HL-60 (cell line): ENCODE measurements around the gene SCN5A.

ENCODE experiments used
- DNase-seq, 2 experiments: peaks; one replicate each; pipeline ENCODE4 v3.0.0-alpha.2; 2010 to 2020; ENCODE audit warnings: low read depth in 1 of 2, low spot score in 1 of 2
- H3K27ac ChIP-seq: fragments of 250-450 bp; sonication (Bioruptor Pico); replicated peaks from 2 replicates; pipeline ENCODE4 v1.5.1; 2020; ENCODE audit warnings: mild to moderate bottlenecking, moderate library complexity
- H3K27me3 ChIP-seq: fragments of 250-450 bp; sonication (Bioruptor Pico); 2 replicates; pipeline ENCODE4 v1.5.1; 2021; ENCODE audit warnings: mild to moderate bottlenecking, moderate library complexity; ENCODE audit not compliant: insufficient read depth, poor library complexity, severe bottlenecking
- H3K4me3 ChIP-seq: replicated peaks from 2 replicates; pipeline ENCODE4 v1.5.1; 2011; ENCODE audit warnings: mild to moderate bottlenecking, control low read depth, low read length; ENCODE audit not compliant: insufficient read depth
- GABPA ChIP-seq: IDR thresholded peaks from 2 replicates; pipeline ENCODE4 v1.6.1; 2012; ENCODE audit warnings: low read depth
- POLR2AphosphoS5 ChIP-seq: IDR thresholded peaks from 2 replicates; pipeline ENCODE4 v1.6.1; 2012; ENCODE audit warnings: low read depth
- SPI1 ChIP-seq: IDR thresholded peaks from 2 replicates; pipeline ENCODE4 v1.6.1; 2012; ENCODE audit warnings: low read depth, mild to moderate bottlenecking, borderline replicate concordance
- TF ChIP-seq, protein P1 (sequence below): IDR thresholded peaks from one replicate; pipeline ENCODE4 v1.5.1; 2011; ENCODE audit warnings: low read length, control low read depth, inconsistent platforms; ENCODE audit not compliant: insufficient read depth
- TF ChIP-seq, protein P2 (sequence below): IDR thresholded peaks from 2 replicates; pipeline ENCODE4 v1.6.1; 2012; ENCODE audit warnings: low read depth; ENCODE audit not compliant: insufficient replicate concordance

SCN5A gene

DNA sequence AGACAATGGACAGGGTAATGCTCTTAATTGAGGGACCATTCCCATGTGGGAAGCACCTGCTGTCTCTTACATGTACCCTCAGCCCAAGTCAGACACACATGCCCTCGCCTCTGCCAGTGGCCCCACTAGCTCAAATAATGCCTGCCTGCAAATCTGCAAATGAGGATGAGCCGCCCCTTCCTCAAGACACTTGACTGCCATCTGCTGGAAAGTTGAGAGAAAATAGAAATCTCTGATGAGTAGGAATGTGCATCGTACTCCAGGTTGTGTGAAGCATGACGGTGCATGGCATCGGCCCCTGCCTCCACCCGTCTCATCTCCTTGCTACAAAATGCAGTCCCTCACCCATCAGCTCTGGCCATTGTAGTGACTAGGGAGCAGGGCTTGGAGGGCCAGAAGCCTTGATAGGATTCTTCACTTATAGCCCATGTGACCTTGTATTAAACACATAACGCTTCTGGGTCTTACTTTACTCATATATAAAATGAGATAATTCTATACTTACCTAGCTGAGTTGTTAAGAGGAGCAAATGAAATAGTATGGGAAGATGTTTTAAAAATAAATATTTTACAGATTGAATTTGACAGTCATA is 6.3 kb upstream of the SCN5A start:
- no peak for TF ChIP-seq SPI1
- TF ChIP-seq, protein P1, sequence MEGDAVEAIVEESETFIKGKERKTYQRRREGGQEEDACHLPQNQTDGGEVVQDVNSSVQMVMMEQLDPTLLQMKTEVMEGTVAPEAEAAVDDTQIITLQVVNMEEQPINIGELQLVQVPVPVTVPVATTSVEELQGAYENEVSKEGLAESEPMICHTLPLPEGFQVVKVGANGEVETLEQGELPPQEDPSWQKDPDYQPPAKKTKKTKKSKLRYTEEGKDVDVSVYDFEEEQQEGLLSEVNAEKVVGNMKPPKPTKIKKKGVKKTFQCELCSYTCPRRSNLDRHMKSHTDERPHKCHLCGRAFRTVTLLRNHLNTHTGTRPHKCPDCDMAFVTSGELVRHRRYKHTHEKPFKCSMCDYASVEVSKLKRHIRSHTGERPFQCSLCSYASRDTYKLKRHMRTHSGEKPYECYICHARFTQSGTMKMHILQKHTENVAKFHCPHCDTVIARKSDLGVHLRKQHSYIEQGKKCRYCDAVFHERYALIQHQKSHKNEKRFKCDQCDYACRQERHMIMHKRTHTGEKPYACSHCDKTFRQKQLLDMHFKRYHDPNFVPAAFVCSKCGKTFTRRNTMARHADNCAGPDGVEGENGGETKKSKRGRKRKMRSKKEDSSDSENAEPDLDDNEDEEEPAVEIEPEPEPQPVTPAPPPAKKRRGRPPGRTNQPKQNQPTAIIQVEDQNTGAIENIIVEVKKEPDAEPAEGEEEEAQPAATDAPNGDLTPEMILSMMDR = peak; percentile 9
- Histone ChIP-seq H3K27ac (no peak overlapping the region), H3K27me3 (peaks cover 2% of the 10 kb centered on the region), H3K4me3 (no peak overlapping the region)
- peak in 1 of 2 experiments; percentile 36 for DNase-seq

DNA sequence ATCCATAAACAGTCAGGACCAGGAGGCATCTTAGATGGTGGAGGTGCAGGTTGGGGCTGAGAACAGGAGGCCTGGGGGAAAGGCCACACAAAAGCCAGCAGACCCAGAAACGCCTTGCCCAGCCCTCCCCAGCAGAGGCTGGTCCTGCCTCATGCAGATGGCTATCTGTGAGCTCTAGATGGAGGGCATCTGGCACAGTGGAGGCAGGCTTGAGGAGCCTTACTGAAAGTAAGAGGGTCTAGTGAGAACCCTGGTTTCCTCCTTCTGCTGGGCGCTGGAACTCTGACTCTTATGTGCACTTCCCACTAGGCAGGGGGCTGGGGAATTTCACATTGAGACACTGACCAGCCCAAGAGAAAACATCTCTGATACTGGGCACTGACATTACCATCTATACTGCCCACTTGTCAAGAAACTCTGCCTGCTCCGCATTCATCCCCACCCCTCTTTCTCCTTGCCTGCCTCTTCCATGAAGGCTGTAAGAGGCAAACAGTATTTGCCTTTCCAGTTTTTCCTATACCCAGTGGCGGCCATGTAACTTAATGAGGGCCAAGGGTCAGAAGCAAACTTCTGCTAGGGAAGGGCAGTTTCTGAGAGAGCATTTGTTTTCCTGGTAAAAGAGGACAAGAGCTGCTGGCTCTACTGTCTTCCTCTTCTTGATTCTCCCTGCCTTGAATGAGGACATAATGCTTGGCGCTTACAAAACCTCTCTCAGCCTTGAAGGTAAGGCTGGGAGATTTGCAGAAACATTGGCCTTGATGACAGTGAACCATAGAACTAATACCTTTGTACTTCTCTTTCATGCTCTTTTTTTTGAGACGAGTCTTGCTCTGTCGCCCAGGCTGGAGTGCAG is 4.4 kb upstream of the SCN5A start:
- TF ChIP-seq SPI1 (no peak), POLR2AphosphoS5 (no peak), GABPA (no peak)
- TF ChIP-seq, protein P1 = no peak
- peak in 1 of 2 experiments; percentile 18 for DNase-seq
- peaks cover 13% of the 10 kb centered on the region for H3K27me3 ChIP-seq
- H3K4me3 ChIP-seq = no peak overlapping the region
- no peak overlapping the region for H3K27ac ChIP-seq

DNA sequence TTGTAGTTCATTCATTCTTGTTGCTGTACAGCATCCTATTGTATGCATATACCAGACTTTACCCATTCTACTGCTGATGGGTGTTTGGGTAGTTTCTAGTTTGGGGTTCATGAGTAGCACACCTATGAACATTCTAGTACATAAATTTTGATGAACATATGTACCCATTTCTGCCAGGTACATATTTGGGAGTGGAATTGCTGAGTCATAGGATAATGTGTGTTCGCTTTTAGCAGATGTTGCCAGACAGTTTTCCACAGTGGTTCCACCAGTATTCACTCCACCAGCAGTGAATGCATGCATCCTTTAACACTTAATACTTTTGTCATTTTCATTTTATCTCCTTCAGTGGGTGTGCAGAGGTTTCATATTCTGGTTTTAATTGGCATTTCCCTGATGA is 3.4 kb upstream of the SCN5A start:
- H3K4me3 ChIP-seq = no peak overlapping the region
- no peak overlapping the region for H3K27ac ChIP-seq
- peaks cover 20% of the 10 kb centered on the region for H3K27me3 ChIP-seq
- no peak for DNase-seq
- TF ChIP-seq, protein P2, sequence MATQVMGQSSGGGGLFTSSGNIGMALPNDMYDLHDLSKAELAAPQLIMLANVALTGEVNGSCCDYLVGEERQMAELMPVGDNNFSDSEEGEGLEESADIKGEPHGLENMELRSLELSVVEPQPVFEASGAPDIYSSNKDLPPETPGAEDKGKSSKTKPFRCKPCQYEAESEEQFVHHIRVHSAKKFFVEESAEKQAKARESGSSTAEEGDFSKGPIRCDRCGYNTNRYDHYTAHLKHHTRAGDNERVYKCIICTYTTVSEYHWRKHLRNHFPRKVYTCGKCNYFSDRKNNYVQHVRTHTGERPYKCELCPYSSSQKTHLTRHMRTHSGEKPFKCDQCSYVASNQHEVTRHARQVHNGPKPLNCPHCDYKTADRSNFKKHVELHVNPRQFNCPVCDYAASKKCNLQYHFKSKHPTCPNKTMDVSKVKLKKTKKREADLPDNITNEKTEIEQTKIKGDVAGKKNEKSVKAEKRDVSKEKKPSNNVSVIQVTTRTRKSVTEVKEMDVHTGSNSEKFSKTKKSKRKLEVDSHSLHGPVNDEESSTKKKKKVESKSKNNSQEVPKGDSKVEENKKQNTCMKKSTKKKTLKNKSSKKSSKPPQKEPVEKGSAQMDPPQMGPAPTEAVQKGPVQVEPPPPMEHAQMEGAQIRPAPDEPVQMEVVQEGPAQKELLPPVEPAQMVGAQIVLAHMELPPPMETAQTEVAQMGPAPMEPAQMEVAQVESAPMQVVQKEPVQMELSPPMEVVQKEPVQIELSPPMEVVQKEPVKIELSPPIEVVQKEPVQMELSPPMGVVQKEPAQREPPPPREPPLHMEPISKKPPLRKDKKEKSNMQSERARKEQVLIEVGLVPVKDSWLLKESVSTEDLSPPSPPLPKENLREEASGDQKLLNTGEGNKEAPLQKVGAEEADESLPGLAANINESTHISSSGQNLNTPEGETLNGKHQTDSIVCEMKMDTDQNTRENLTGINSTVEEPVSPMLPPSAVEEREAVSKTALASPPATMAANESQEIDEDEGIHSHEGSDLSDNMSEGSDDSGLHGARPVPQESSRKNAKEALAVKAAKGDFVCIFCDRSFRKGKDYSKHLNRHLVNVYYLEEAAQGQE = no peak
- TF ChIP-seq SPI1 = no peak
- TF ChIP-seq GABPA = no peak
- TF ChIP-seq, protein P1 = no peak
- TF ChIP-seq POLR2AphosphoS5 = no peak

DNA sequence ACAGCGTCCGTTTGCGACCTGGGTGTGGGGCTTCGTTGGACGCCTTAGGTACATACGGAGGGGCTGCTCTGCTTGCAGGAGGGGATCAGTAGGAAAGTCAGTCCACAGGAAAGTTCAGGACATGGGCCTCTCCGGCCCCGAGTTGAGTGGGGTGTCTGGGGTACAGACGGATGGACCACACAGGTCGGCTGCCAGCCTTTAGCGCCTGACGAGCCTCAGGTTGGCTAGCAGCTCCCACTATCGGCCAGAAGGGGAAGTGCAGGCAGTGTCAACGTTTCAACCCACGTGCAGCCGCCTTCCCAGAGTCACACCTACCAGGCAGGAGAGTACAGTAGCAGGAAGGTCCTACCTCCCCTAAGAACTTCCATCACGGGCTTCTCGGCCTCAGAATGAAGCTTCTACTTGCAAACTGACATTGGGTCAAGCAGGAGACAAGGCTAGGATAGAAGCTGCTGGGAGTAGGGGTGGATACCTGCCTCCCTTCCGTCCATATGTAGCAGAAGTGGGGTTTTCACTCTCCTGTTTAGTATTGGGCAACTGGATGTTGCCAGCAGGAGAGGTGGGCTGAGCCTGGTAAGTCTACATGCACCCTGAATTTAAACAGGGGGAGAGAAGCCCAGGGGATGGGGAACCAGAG is 1.8 kb upstream of the SCN5A start:
- DNase-seq = peak; percentile 42 to 63
- TF ChIP-seq, protein P1 = peak; percentile 98
- TF ChIP-seq GABPA = no peak
- TF ChIP-seq SPI1 = peak; percentile 84
- Histone ChIP-seq H3K27me3 (peaks cover 23% of the 10 kb centered on the region), H3K27ac (no peak overlapping the region), H3K4me3 (no peak overlapping the region)
